OCI-LY7 (cell line): ENCODE results near the gene MCM5.

Experiments
- EZH2phosphoT487 ChIP-seq: fragments of 200-600 bp; sonication (generic); IDR thresholded peaks from 2 replicates; pipeline ENCODE4 v1.6.1; 2018; ENCODE audit warnings: low read depth, borderline replicate concordance, mild to moderate bottlenecking, mixed run types, antibody characterized with exemption, low read length, moderate library complexity, mixed read lengths
- TF ChIP-seq, protein P1 (sequence below): fragments of 200-600 bp; sonication (generic); conservative IDR thresholded peaks from 2 replicates; pipeline ENCODE4 v1.5.1; 2014; ENCODE audit warnings: mild to moderate bottlenecking, antibody characterized with exemption, low read length, moderate library complexity, mixed read lengths

DNA sequence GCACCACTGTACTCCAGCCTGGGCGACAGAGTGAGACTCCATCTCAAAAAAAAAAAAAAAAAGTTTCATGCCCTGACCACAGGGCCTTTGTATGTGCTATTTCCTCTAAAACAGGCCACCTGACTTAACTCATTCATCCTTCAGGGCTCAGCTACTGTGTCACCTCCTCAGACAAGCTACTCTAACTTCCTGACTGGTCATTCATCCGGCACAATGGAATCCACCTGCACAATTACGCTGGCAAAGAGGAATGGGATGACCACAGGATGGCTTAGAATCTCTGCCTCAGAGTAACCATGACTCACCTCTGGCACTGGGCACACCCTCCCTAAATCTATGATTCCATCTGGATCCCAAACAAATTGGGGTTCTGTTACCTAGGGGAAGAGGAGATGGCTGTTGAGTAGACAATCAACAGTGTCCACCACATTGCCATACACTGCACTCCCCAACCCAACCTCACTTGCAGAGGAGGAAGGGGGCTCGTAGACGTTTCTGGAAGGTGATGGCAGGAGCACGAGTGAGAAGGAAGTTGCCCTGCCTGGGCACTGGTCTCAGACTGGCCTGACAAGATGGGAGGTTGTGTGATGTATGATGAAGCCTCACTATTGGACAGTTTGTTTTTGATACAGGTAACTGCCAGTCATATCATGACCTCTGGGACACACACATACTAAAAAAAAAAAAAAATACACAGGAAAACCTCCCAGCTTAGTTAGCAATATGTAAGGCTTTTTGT, 41.9 kb upstream of the MCM5 start:
- TF ChIP-seq, protein P1, sequence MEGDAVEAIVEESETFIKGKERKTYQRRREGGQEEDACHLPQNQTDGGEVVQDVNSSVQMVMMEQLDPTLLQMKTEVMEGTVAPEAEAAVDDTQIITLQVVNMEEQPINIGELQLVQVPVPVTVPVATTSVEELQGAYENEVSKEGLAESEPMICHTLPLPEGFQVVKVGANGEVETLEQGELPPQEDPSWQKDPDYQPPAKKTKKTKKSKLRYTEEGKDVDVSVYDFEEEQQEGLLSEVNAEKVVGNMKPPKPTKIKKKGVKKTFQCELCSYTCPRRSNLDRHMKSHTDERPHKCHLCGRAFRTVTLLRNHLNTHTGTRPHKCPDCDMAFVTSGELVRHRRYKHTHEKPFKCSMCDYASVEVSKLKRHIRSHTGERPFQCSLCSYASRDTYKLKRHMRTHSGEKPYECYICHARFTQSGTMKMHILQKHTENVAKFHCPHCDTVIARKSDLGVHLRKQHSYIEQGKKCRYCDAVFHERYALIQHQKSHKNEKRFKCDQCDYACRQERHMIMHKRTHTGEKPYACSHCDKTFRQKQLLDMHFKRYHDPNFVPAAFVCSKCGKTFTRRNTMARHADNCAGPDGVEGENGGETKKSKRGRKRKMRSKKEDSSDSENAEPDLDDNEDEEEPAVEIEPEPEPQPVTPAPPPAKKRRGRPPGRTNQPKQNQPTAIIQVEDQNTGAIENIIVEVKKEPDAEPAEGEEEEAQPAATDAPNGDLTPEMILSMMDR, result no peak
- TF ChIP-seq EZH2phosphoT487, result no peak
